ENCODE results near the gene NOL3.

Gene NOL3

GRCh38 chr16:67150833-67151396 lies 19.4 kb upstream of the NOL3 start, which contains the start of gene B3GNT9:
TSS of gene B3GNT9 (minus strand) at chr16:67150998. CDS start at chr16:67150485, 513 bp downstream.
- peak; percentile 62 for TF ChIP-seq TAF1 (IDR thresholded peaks at IDR 0.05; ENCODE audit: low read depth)
- TF ChIP-seq RAD21 (IDR thresholded peaks at IDR 0.05; ENCODE audit: low read depth) = no peak
- TF ChIP-seq YY1 (IDR thresholded peaks at IDR 0.05; ENCODE audit: low read depth) = peak; percentile 80
- no peak for TF ChIP-seq EP300 (IDR thresholded peaks at IDR 0.05; ENCODE audit: borderline replicate concordance)
- TF ChIP-seq TEAD4 (IDR thresholded peaks at IDR 0.05) = no peak
- no peak for TF ChIP-seq REST (IDR thresholded peaks at IDR 0.05; ENCODE audit: low read depth)
- TF ChIP-seq CREB1 (IDR thresholded peaks at IDR 0.05; ENCODE audit: low read depth) = no peak
- TF ChIP-seq ZBTB7A (IDR thresholded peaks at IDR 0.05; ENCODE audit: low read depth) = no peak
- no peak; the same call in 1 of the 2 replicates for TF ChIP-seq TCF12 (IDR thresholded peaks at IDR 0.05; ENCODE audit: low read depth)
- TF ChIP-seq, protein P1, sequence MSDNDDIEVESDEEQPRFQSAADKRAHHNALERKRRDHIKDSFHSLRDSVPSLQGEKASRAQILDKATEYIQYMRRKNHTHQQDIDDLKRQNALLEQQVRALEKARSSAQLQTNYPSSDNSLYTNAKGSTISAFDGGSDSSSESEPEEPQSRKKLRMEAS (IDR thresholded peaks at IDR 0.05) = peak; percentile 85
- no peak for TF ChIP-seq EGR1 (IDR thresholded peaks at IDR 0.05)
- TF ChIP-seq, protein P2, sequence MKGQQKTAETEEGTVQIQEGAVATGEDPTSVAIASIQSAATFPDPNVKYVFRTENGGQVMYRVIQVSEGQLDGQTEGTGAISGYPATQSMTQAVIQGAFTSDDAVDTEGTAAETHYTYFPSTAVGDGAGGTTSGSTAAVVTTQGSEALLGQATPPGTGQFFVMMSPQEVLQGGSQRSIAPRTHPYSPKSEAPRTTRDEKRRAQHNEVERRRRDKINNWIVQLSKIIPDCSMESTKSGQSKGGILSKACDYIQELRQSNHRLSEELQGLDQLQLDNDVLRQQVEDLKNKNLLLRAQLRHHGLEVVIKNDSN (IDR thresholded peaks at IDR 0.05) = peak; percentile 98
- TF ChIP-seq CEBPB (IDR thresholded peaks at IDR 0.05) = no peak
- no peak for TF ChIP-seq FOXM1 (IDR thresholded peaks at IDR 0.05; ENCODE audit: borderline replicate concordance, low read depth)
- peak; percentile 6; the same call in 1 of the 2 replicates for TF ChIP-seq NFIC (IDR thresholded peaks at IDR 0.05)

DNA sequence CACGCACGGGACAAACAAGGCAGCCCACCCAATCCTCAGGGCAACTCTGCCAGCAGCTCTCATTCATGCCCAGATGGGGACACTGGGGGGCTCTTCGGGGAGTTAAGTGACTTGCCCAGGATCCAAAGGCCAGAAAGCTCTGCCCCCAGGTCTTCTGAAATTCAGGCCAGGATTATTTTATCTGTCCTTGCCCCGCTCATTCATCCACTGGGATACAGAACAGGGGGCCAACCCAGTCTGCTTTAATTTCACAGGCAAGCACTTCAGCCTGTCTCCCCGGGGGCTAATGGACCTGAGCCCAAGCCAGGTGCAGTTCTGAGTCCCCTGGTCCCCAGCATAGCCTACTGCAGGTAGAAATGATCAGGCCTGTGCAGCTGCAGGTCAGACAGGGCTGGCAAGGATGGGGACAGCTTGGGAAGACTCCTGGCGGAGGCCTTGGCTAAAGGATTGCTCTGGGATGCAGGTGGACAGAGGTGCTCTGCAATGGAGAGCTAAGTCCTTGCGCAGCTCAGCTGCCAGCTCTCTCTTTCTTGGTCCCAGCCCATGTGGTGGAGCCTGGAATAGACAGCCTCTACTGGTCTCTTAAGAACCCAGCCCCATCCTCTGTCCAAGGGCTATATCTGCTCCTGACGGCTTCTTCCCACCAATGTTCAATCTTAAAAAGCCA lies 18.8 kb upstream of the NOL3 start:
- TF ChIP-seq NFIC (IDR thresholded peaks at IDR 0.05) = no peak
- no peak for TF ChIP-seq TCF12 (IDR thresholded peaks at IDR 0.05; ENCODE audit: low read depth)
- no peak for TF ChIP-seq EP300 (IDR thresholded peaks at IDR 0.05; ENCODE audit: borderline replicate concordance)

- TF ChIP-seq CEBPB (IDR thresholded peaks at IDR 0.05) (no peak), NFIC (IDR thresholded peaks at IDR 0.05) (no peak), EP300 (IDR thresholded peaks at IDR 0.05; ENCODE audit: borderline replicate concordance) (no peak)
- TF ChIP-seq, protein P2 (IDR thresholded peaks at IDR 0.05) = no peak
- TF ChIP-seq, protein P1 (IDR thresholded peaks at IDR 0.05) = no peak
These were observed 15.6 kb upstream of the NOL3 start for GRCh38 chr16:67154578-67155294.

GRCh38 chr16:67155295-67156142 lies 14.8 kb upstream of the NOL3 start:
- TF ChIP-seq NFIC (IDR thresholded peaks at IDR 0.05) = no peak
- TF ChIP-seq, protein P1 (IDR thresholded peaks at IDR 0.05) = peak; percentile 40; the same call in 1 of the 2 replicates
- TF ChIP-seq TCF12 (IDR thresholded peaks at IDR 0.05; ENCODE audit: low read depth) = peak; percentile 45; the same call in 1 of the 2 replicates
- TF ChIP-seq FOXM1 (IDR thresholded peaks at IDR 0.05; ENCODE audit: borderline replicate concordance, low read depth) = no peak
- TF ChIP-seq RAD21 (IDR thresholded peaks at IDR 0.05; ENCODE audit: low read depth) = peak; percentile 83
- TF ChIP-seq YY1 (IDR thresholded peaks at IDR 0.05; ENCODE audit: low read depth) = 0 out of 2 replicates have a peak, but pooled peaks have one; percentile 16
- TF ChIP-seq TEAD4 (IDR thresholded peaks at IDR 0.05) = peak; percentile 17; the same call in 1 of the 2 replicates

GRCh38 chr16:67156143-67156844 lies 14.0 kb upstream of the NOL3 start:
- TF ChIP-seq NFIC (IDR thresholded peaks at IDR 0.05) (no peak), FOXM1 (IDR thresholded peaks at IDR 0.05; ENCODE audit: borderline replicate concordance, low read depth) (no peak), REST (IDR thresholded peaks at IDR 0.05; ENCODE audit: low read depth) (no peak), TCF12 (IDR thresholded peaks at IDR 0.05; ENCODE audit: low read depth) (no peak), CREB1 (IDR thresholded peaks at IDR 0.05; ENCODE audit: low read depth) (no peak), TEAD4 (IDR thresholded peaks at IDR 0.05) (no peak), TAF1 (IDR thresholded peaks at IDR 0.05; ENCODE audit: low read depth) (no peak), ZBTB7A (IDR thresholded peaks at IDR 0.05; ENCODE audit: low read depth) (no peak), EGR1 (IDR thresholded peaks at IDR 0.05) (no peak)
- TF ChIP-seq, protein P2 (IDR thresholded peaks at IDR 0.05) = no peak
- TF ChIP-seq, protein P1 (IDR thresholded peaks at IDR 0.05) = no peak
